K562 (cell line): ENCODE measurements around the gene EIF4E1B. TPM values are rescaled to one million over a fixed set of nuclear protein-coding genes. Genes with fewer than 3 reads are reported as not detected.

Experiments
- AFF1 ChIP-seq, 2 experiments: fragments of 450-650 bp; IDR thresholded peaks; 2 replicates each; pipeline ENCODE4 v1.6.1; 2018; ENCODE audit warnings: mild to moderate bottlenecking in 2 of 2, low read depth in 1 of 2; ENCODE audit not compliant: partially characterized antibody in 2 of 2
- AFF4 ChIP-seq: sonication (generic); formaldehyde crosslinking; IDR thresholded peaks from 2 replicates; pipeline ENCODE4 v1.8.0; 2023; ENCODE audit warnings: mild to moderate bottlenecking, missing genetic modification reagents
- CCNT2 ChIP-seq: IDR thresholded peaks from 2 replicates; pipeline ENCODE4 v1.6.1; 2011; ENCODE audit warnings: borderline replicate concordance, low read depth, mild to moderate bottlenecking, moderate library complexity, mixed read lengths, low read length; ENCODE audit not compliant: insufficient read length; ENCODE audit errors: extremely low read depth
- ELF4 ChIP-seq: fragments of 450-650 bp; formaldehyde crosslinking; IDR thresholded peaks from 2 replicates; pipeline ENCODE4 v1.4.0; 2022; ENCODE audit warnings: missing genetic modification characterization
- EP400 ChIP-seq: fragments of 450-650 bp; IDR thresholded peaks from 2 replicates; pipeline ENCODE4 v1.6.1; 2017; ENCODE audit warnings: antibody characterized with exemption, mild to moderate bottlenecking, moderate library complexity
- GTF2B ChIP-seq: IDR thresholded peaks from 2 replicates; pipeline ENCODE4 v1.6.1; 2011; ENCODE audit not compliant: insufficient read length; ENCODE audit errors: extremely low read depth
- RBM15 ChIP-seq: fragments of 200-400 bp; formaldehyde crosslinking; IDR thresholded peaks from 2 replicates; pipeline ENCODE4 v1.6.1; 2018; ENCODE audit warnings: mild to moderate bottlenecking, low read length, moderate library complexity; ENCODE audit not compliant: insufficient read depth
- RFX1 ChIP-seq: fragments of 450-650 bp; IDR thresholded peaks from 2 replicates; pipeline ENCODE4 v1.6.1; 2016; ENCODE audit warnings: mild to moderate bottlenecking, moderate library complexity
- SP1 ChIP-seq: sonication (generic); formaldehyde crosslinking; IDR thresholded peaks from 2 replicates; pipeline ENCODE4 v1.8.1; 2022; ENCODE audit warnings: mild to moderate bottlenecking, missing genetic modification reagents
- TSHZ1 ChIP-seq: fragments of 250-450 bp; sonication (Bioruptor Pico); IDR thresholded peaks from 2 replicates; pipeline ENCODE4 v1.4.0; 2020; ENCODE audit warnings: mild to moderate bottlenecking, moderate library complexity
- ZBTB17 ChIP-seq: fragments of 450-650 bp; formaldehyde crosslinking; IDR thresholded peaks from 2 replicates; pipeline ENCODE4 v1.4.0; 2020; ENCODE audit warnings: mild to moderate bottlenecking
- ZC3H8 ChIP-seq: fragments of 450-650 bp; IDR thresholded peaks from 2 replicates; pipeline ENCODE4 v1.6.1; 2017
- polyA plus RNA-seq, 8 experiments: library from polyadenylated mRNA; depleted of rRNA in 4 of 8; stranded (reverse) in 5 of 8; unstranded in 3 of 8; fragments of >200 nt; fragmentation: Nextera tagmentation in 2 of 8; fragmentation: Illumina TruSeq in 1 of 8; extraction: Ambion mirVana in 2 of 8; extraction: Trizol in 1 of 8; gene quantifications; 2 replicates each; pipeline versions ENCODE4 v1.2.1 to v1.2.3, GENCODE V29; 2011 to 2014; ENCODE audit warnings: inconsistent platforms in 1 of 8, missing spikeins in 1 of 8
- total RNA-seq, 7 experiments: library from RNA; depleted of rRNA in 6 of 7; stranded (reverse); fragments of >200 nt in 6 of 7; fragmentation: Illumina TruSeq in 2 of 7; extraction: Trizol in 2 of 7; gene quantifications; 2 replicates each; pipeline versions ENCODE4 v1.2.1 to v1.2.3, GENCODE V29; 2011 to 2021; ENCODE audit warnings: low replicate concordance in 1 of 7
- TF ChIP-seq, protein P1 (sequence below): fragments of 450-650 bp; IDR thresholded peaks from 2 replicates; pipeline ENCODE4 v1.6.1; 2016; ENCODE audit warnings: low read depth, mild to moderate bottlenecking, moderate library complexity

EIF4E1B gene
- total and polyA plus RNA-seq, 9 of the 15 experiments (the other 6 are each of a cell fraction or from before 2014, with no cell fraction given), result not detected

DNA sequence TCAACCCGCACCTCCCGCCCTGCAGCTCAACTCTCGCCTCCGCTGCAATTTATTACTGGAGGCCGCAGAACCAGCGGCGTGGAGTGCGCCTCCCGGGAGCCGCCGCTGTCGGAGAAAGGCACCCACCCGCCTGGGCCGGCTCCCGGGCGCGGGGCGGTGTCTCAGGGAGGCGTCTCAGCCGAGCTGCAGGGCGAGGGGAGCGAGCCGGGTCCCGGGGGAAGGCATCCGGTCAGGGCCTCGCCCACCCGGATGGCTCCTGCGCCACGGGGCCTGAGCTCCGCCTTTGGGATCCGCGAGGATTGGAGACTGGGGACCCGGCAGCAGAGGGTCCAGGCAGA lies 49.7 kb downstream of the EIF4E1B start (continued):
- TF ChIP-seq TSHZ1 (no peak), RFX1 (no peak), ZBTB17 (CRISPR knock-in tag) (no peak), CCNT2 (no peak), ZC3H8 (no peak), ELF4 (CRISPR knock-in tag) (no peak), AFF4 (CRISPR knock-in tag) (no peak), AFF1 (IDR thresholded peaks at IDR 0.05; ENCODE audit: low read depth in 1 of 2, partially characterized antibody in 2 of 2) (no peak), SP1 (CRISPR knock-in tag) (no peak), RBM15 (no peak), EP400 (no peak), GTF2B (no peak)
- TF ChIP-seq, protein P1, sequence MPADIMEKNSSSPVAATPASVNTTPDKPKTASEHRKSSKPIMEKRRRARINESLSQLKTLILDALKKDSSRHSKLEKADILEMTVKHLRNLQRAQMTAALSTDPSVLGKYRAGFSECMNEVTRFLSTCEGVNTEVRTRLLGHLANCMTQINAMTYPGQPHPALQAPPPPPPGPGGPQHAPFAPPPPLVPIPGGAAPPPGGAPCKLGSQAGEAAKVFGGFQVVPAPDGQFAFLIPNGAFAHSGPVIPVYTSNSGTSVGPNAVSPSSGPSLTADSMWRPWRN, result no peak
- TF ChIP-seq, all 486 proteins: peak for 0
